A549 treated with dexamethasone at 1 μM for 4 hours (cell line): Measurements from ENCODE around the gene PNMA8C. TPM values are rescaled to one million over a fixed set of nuclear protein-coding genes. Genes with fewer than 3 reads are reported as not detected.

Experiments
- total RNA-seq: library from RNA; stranded (reverse); fragments of 200-300 nt; extraction: Qiagen RNA extraction; gene quantifications from 5 replicates; pipeline ENCODE4 v1.2.3, GENCODE V29; 2022

The PNMA8C gene
- total RNA-seq: not detected in 5 replicates

GRCh38 chr19:46428239-46429135, at the start of gene PNMA8C:
TSS of gene PNMA8C (minus strand) at chr19:46428936. CDS start at chr19:46428359, 577 bp downstream.

GRCh38 chr19:46471116-46471733, 42.5 kb upstream of the PNMA8C start, which contains the start of gene PNMA8A:
TSS of gene PNMA8A (minus strand) at chr19:46471563. CDS start at chr19:46471035, 528 bp downstream.

GRCh38 chr19:46413262-46414031, 15.3 kb downstream of the PNMA8C start, which contains the start of gene CCDC8:
TSS of gene CCDC8 (minus strand) at chr19:46413564. CDS start at chr19:46412810, 754 bp downstream.

Other genes starting within 250 kb of the PNMA8C start
- 1.5 to 2.2 TPM (median 1.7 TPM) in 5 replicates for gene IGFL1, start 199.2 kb downstream of the PNMA8C start, total RNA-seq
- gene HIF3A, start 131.9 kb downstream of the PNMA8C start, total RNA-seq: 0.02 to 0.36 TPM (median 0.21 TPM) in 4 of 5 replicates, not detected in the other
- gene PPP5C, start 81.8 kb downstream of the PNMA8C start, total RNA-seq: 74.4 to 85.7 TPM (median 83.5 TPM) in 5 replicates
- not detected in 5 replicates for gene CCDC8, start 15.4 kb downstream of the PNMA8C start, total RNA-seq
- gene PNMA8A, start 42.6 kb upstream of the PNMA8C start, total RNA-seq: 8.1 to 9.4 TPM (median 9.1 TPM) in 5 replicates
- gene PNMA8B, start 66.9 kb upstream of the PNMA8C start, total RNA-seq: 0.02 TPM in 1 of 5 replicates, not detected in the others
- gene CALM3, start 172.4 kb upstream of the PNMA8C start, total RNA-seq: 191 to 275 TPM (median 258 TPM) in 5 replicates
- gene PTGIR, start 196.2 kb upstream of the PNMA8C start, total RNA-seq: 0.14 TPM in 1 of 5 replicates, not detected in the others
- gene GNG8, start 207.3 kb upstream of the PNMA8C start, total RNA-seq: not detected in 5 replicates
- 0.17 to 0.29 TPM (median 0.26 TPM) in 5 replicates for gene DACT3, start 232.2 kb upstream of the PNMA8C start, total RNA-seq